Tongue (tissue), 2 donors: ENCODE results near the gene BABAM1. TPM values are rescaled to one million over a fixed set of nuclear protein-coding genes. Genes with fewer than 3 reads are reported as not detected.

Experiments
- DNase-seq: peaks from one replicate; pipeline ENCODE4 v3.0.0-alpha.2; 2015
- total RNA-seq: library from RNA; depleted of rRNA; stranded (reverse); fragments of >200 nt; gene quantifications from one replicate; pipeline ENCODE4 v1.2.3, GENCODE V29; 2014

The BABAM1 gene
- total RNA-seq, 1 donor from 2014 or later, result 70.7 TPM

- DNase-seq, result no peak
Observed at GRCh38 chr19:17303940-17304267, 36.7 kb downstream of the BABAM1 start.

- DNase-seq, result no peak
Observed at GRCh38 chr19:17304386-17305215, 37.4 kb downstream of the BABAM1 start.

- no peak for DNase-seq
Observed at GRCh38 chr19:17305216-17305516, 37.9 kb downstream of the BABAM1 start.

GRCh38 chr19:17305517-17306284 is 38.5 kb downstream of the BABAM1 start, which contains the start of gene MRPL34:
TSS of gene MRPL34 (plus strand) at chr19:17305872. CDS start at chr19:17305893, 21 bp downstream.
- DNase-seq, result peak; percentile 99

GRCh38 chr19:17306285-17306714 is 39.1 kb downstream of the BABAM1 start:
- DNase-seq, result no peak

GRCh38 chr19:17307876-17308377 is 40.7 kb downstream of the BABAM1 start:
- DNase-seq, result no peak

GRCh38 chr19:17309198-17309964 is 42.1 kb downstream of the BABAM1 start, which contains the start of gene DDA1:
TSS of gene DDA1 (plus strand) at chr19:17309563. CDS start at chr19:17309655, 92 bp downstream.
- peak; percentile 100 for DNase-seq

- no peak for DNase-seq
Observed at GRCh38 chr19:17309965-17310461, 42.8 kb downstream of the BABAM1 start.

- no peak for DNase-seq
Observed at GRCh38 chr19:17311455-17312188, 44.4 kb downstream of the BABAM1 start.

GRCh38 chr19:17312189-17313113 is 45.2 kb downstream of the BABAM1 start:
- DNase-seq, result no peak

- DNase-seq, result no peak
Observed at GRCh38 chr19:17314007-17314593, 46.9 kb downstream of the BABAM1 start.

- no peak for DNase-seq
Observed at GRCh38 chr19:17318966-17319365, 51.7 kb downstream of the BABAM1 start.

GRCh38 chr19:17319473-17320238 is 52.4 kb downstream of the BABAM1 start:
- DNase-seq, result no peak

- DNase-seq, result no peak
Observed at GRCh38 chr19:17320435-17320834, 53.2 kb downstream of the BABAM1 start.

- no peak for DNase-seq
Observed at GRCh38 chr19:17321655-17322489, 54.6 kb downstream of the BABAM1 start.

GRCh38 chr19:17322854-17323253 is 55.6 kb downstream of the BABAM1 start:
- DNase-seq, result no peak

GRCh38 chr19:17323300-17323963 is 56.2 kb downstream of the BABAM1 start:
- no peak for DNase-seq

- no peak for DNase-seq
Observed at GRCh38 chr19:17323964-17324332, 56.7 kb downstream of the BABAM1 start.
